ENCODE results near the gene DTX4.

The DTX4 gene

GRCh38 chr11:59181746-59182456, 10.0 kb downstream of the DTX4 start:
- Histone ChIP-seq H3K9me3 (ENCODE audit: control insufficient read depth in 1 of 2, low read length in 2 of 2) (no peaks in the 10 kb centered on the region), H3K9ac (ENCODE audit: low read depth in 1 of 2, low read length in 2 of 2) (no peak overlapping the region), H3K36me3 (ENCODE audit: control insufficient read depth in 1 of 2, insufficient read depth in 2 of 2, low read length in 2 of 2) (peaks cover 8 to 31% of the 10 kb centered on the region in 2 donors), H3K27ac (ENCODE audit: low read depth, low read length) (no peak overlapping the region), H3K27me3 (ENCODE audit: control insufficient read depth in 1 of 2, insufficient read depth in 2 of 2, low read length in 2 of 2) (no peaks in the 10 kb centered on the region), H3K4me1 (ENCODE audit: control insufficient read depth in 1 of 2, insufficient read depth in 2 of 2, low read length in 2 of 2) (peaks cover 59 to 60% of the 10 kb centered on the region in 2 donors), H3K4me3 (ENCODE audit: low read depth in 1 of 2, low read length in 2 of 2) (no peak overlapping the region)

GRCh38 chr11:59182457-59183151, 10.7 kb downstream of the DTX4 start:
- Histone ChIP-seq H3K9me3 (ENCODE audit: control insufficient read depth in 1 of 2, low read length in 2 of 2) (no peaks in the 10 kb centered on the region), H3K27ac (ENCODE audit: low read depth, low read length) (no peak overlapping the region), H3K36me3 (ENCODE audit: control insufficient read depth in 1 of 2, insufficient read depth in 2 of 2, low read length in 2 of 2) (peaks cover 8 to 28% of the 10 kb centered on the region in 2 donors), H3K9ac (ENCODE audit: low read depth in 1 of 2, low read length in 2 of 2) (peak overlapping the region in 1 of 2 donors; percentile 17), H3K4me3 (ENCODE audit: low read depth in 1 of 2, low read length in 2 of 2) (no peak overlapping the region), H3K27me3 (ENCODE audit: control insufficient read depth in 1 of 2, insufficient read depth in 2 of 2, low read length in 2 of 2) (no peaks in the 10 kb centered on the region), H3K4me1 (ENCODE audit: control insufficient read depth in 1 of 2, insufficient read depth in 2 of 2, low read length in 2 of 2) (peaks cover 60 to 62% of the 10 kb centered on the region in 2 donors)

GRCh38 chr11:59183771-59184170, 11.8 kb downstream of the DTX4 start:
- Histone ChIP-seq H3K9ac (ENCODE audit: low read depth in 1 of 2, low read length in 2 of 2) (peak overlapping the region; percentile 15 to 17), H3K4me3 (ENCODE audit: low read depth in 1 of 2, low read length in 2 of 2) (no peak overlapping the region), H3K9me3 (ENCODE audit: control insufficient read depth in 1 of 2, low read length in 2 of 2) (no peaks in the 10 kb centered on the region), H3K4me1 (ENCODE audit: control insufficient read depth in 1 of 2, insufficient read depth in 2 of 2, low read length in 2 of 2) (peaks cover 68 to 71% of the 10 kb centered on the region in 2 donors), H3K27ac (ENCODE audit: low read depth, low read length) (no peak overlapping the region), H3K27me3 (ENCODE audit: control insufficient read depth in 1 of 2, insufficient read depth in 2 of 2, low read length in 2 of 2) (no peaks in the 10 kb centered on the region), H3K36me3 (ENCODE audit: control insufficient read depth in 1 of 2, insufficient read depth in 2 of 2, low read length in 2 of 2) (peaks cover 9 to 30% of the 10 kb centered on the region in 2 donors)

GRCh38 chr11:59184691-59185339, 12.9 kb downstream of the DTX4 start:
- peak overlapping the region; percentile 55 to 66 for H3K4me3 ChIP-seq (ENCODE audit: low read depth in 1 of 2, low read length in 2 of 2)
- H3K36me3 ChIP-seq (ENCODE audit: control insufficient read depth in 1 of 2, insufficient read depth in 2 of 2, low read length in 2 of 2), result peaks cover 17 to 36% of the 10 kb centered on the region in 2 donors
- peaks cover 78 to 81% of the 10 kb centered on the region in 2 donors for H3K4me1 ChIP-seq (ENCODE audit: control insufficient read depth in 1 of 2, insufficient read depth in 2 of 2, low read length in 2 of 2)
- H3K9me3 ChIP-seq (ENCODE audit: control insufficient read depth in 1 of 2, low read length in 2 of 2), result no peaks in the 10 kb centered on the region
- H3K27me3 ChIP-seq (ENCODE audit: control insufficient read depth in 1 of 2, insufficient read depth in 2 of 2, low read length in 2 of 2), result no peaks in the 10 kb centered on the region
- peak overlapping the region; percentile 35 for H3K27ac ChIP-seq (ENCODE audit: low read depth, low read length)
- peak overlapping the region; percentile 43 to 59 for H3K9ac ChIP-seq (ENCODE audit: low read depth in 1 of 2, low read length in 2 of 2)

GRCh38 chr11:59185386-59185945, 13.5 kb downstream of the DTX4 start:
- no peaks in the 10 kb centered on the region for H3K9me3 ChIP-seq (ENCODE audit: control insufficient read depth in 1 of 2, low read length in 2 of 2)
- H3K27ac ChIP-seq (ENCODE audit: low read depth, low read length), result peak overlapping the region; percentile 71
- H3K9ac ChIP-seq (ENCODE audit: low read depth in 1 of 2, low read length in 2 of 2), result peak overlapping the region; percentile 55 to 59
- H3K4me3 ChIP-seq (ENCODE audit: low read depth in 1 of 2, low read length in 2 of 2), result peak overlapping the region; percentile 55 to 66
- H3K4me1 ChIP-seq (ENCODE audit: control insufficient read depth in 1 of 2, insufficient read depth in 2 of 2, low read length in 2 of 2), result peaks cover 85 to 88% of the 10 kb centered on the region in 2 donors
- no peaks in the 10 kb centered on the region for H3K27me3 ChIP-seq (ENCODE audit: control insufficient read depth in 1 of 2, insufficient read depth in 2 of 2, low read length in 2 of 2)
- H3K36me3 ChIP-seq (ENCODE audit: control insufficient read depth in 1 of 2, insufficient read depth in 2 of 2, low read length in 2 of 2), result peaks cover 18 to 36% of the 10 kb centered on the region in 2 donors

GRCh38 chr11:59186130-59186594, 14.2 kb downstream of the DTX4 start:
- H3K4me1 ChIP-seq (ENCODE audit: control insufficient read depth in 1 of 2, insufficient read depth in 2 of 2, low read length in 2 of 2), result peaks cover 92 to 95% of the 10 kb centered on the region in 2 donors
- H3K36me3 ChIP-seq (ENCODE audit: control insufficient read depth in 1 of 2, insufficient read depth in 2 of 2, low read length in 2 of 2), result peaks cover 18 to 37% of the 10 kb centered on the region in 2 donors
- H3K9ac ChIP-seq (ENCODE audit: low read depth in 1 of 2, low read length in 2 of 2), result peak overlapping the region; percentile 55 to 59
- H3K9me3 ChIP-seq (ENCODE audit: control insufficient read depth in 1 of 2, low read length in 2 of 2), result no peaks in the 10 kb centered on the region
- H3K27me3 ChIP-seq (ENCODE audit: control insufficient read depth in 1 of 2, insufficient read depth in 2 of 2, low read length in 2 of 2), result no peaks in the 10 kb centered on the region
- peak overlapping the region; percentile 55 to 66 for H3K4me3 ChIP-seq (ENCODE audit: low read depth in 1 of 2, low read length in 2 of 2)
- H3K27ac ChIP-seq (ENCODE audit: low read depth, low read length), result peak overlapping the region; percentile 71

GRCh38 chr11:59187035-59187434, 15.1 kb downstream of the DTX4 start:
- Histone ChIP-seq H3K4me3 (ENCODE audit: low read depth in 1 of 2, low read length in 2 of 2) (peak overlapping the region in 1 of 2 donors; percentile 66), H3K9ac (ENCODE audit: low read depth in 1 of 2, low read length in 2 of 2) (no peak overlapping the region), H3K4me1 (ENCODE audit: control insufficient read depth in 1 of 2, insufficient read depth in 2 of 2, low read length in 2 of 2) (peaks cover 94 to 98% of the 10 kb centered on the region in 2 donors), H3K9me3 (ENCODE audit: control insufficient read depth in 1 of 2, low read length in 2 of 2) (no peaks in the 10 kb centered on the region), H3K27ac (ENCODE audit: low read depth, low read length) (peak overlapping the region; percentile 26), H3K27me3 (ENCODE audit: control insufficient read depth in 1 of 2, insufficient read depth in 2 of 2, low read length in 2 of 2) (no peaks in the 10 kb centered on the region), H3K36me3 (ENCODE audit: control insufficient read depth in 1 of 2, insufficient read depth in 2 of 2, low read length in 2 of 2) (peaks cover 22 to 37% of the 10 kb centered on the region in 2 donors)

GRCh38 chr11:59187587-59187986, 15.7 kb downstream of the DTX4 start:
- Histone ChIP-seq H3K27me3 (ENCODE audit: control insufficient read depth in 1 of 2, insufficient read depth in 2 of 2, low read length in 2 of 2) (no peaks in the 10 kb centered on the region), H3K4me3 (ENCODE audit: low read depth in 1 of 2, low read length in 2 of 2) (peak overlapping the region in 1 of 2 donors; percentile 66), H3K9ac (ENCODE audit: low read depth in 1 of 2, low read length in 2 of 2) (no peak overlapping the region), H3K9me3 (ENCODE audit: control insufficient read depth in 1 of 2, low read length in 2 of 2) (no peaks in the 10 kb centered on the region), H3K4me1 (ENCODE audit: control insufficient read depth in 1 of 2, insufficient read depth in 2 of 2, low read length in 2 of 2) (peaks cover 89 to 93% of the 10 kb centered on the region in 2 donors), H3K36me3 (ENCODE audit: control insufficient read depth in 1 of 2, insufficient read depth in 2 of 2, low read length in 2 of 2) (peaks cover 28 to 38% of the 10 kb centered on the region in 2 donors), H3K27ac (ENCODE audit: low read depth, low read length) (no peak overlapping the region)

- Histone ChIP-seq H3K4me1 (ENCODE audit: control insufficient read depth in 1 of 2, insufficient read depth in 2 of 2, low read length in 2 of 2) (peaks cover 75 to 79% of the 10 kb centered on the region in 2 donors), H3K36me3 (ENCODE audit: control insufficient read depth in 1 of 2, insufficient read depth in 2 of 2, low read length in 2 of 2) (peaks cover 26 to 40% of the 10 kb centered on the region in 2 donors), H3K27ac (ENCODE audit: low read depth, low read length) (no peak overlapping the region)
Measured at GRCh38 chr11:59188954-59189353, 17.0 kb downstream of the DTX4 start.

More at GRCh38 chr11:59188954-59189353, 17.0 kb downstream of the DTX4 start:
- H3K9me3 ChIP-seq (ENCODE audit: control insufficient read depth in 1 of 2, low read length in 2 of 2), result no peaks in the 10 kb centered on the region
- H3K4me3 ChIP-seq (ENCODE audit: low read depth in 1 of 2, low read length in 2 of 2), result no peak overlapping the region
- no peak overlapping the region for H3K9ac ChIP-seq (ENCODE audit: low read depth in 1 of 2, low read length in 2 of 2)
- no peaks in the 10 kb centered on the region for H3K27me3 ChIP-seq (ENCODE audit: control insufficient read depth in 1 of 2, insufficient read depth in 2 of 2, low read length in 2 of 2)
